ENCODE measurements around the gene UNC5CL.

UNC5CL gene

GRCh38 chr6:41062056-41062455, 23.0 kb upstream of the UNC5CL start:
- no peak for DNase-seq

- DNase-seq: no peak
These were observed 22.2 kb upstream of the UNC5CL start for GRCh38 chr6:41061196-41061726.

- no peak for DNase-seq
These were observed 20.5 kb upstream of the UNC5CL start for GRCh38 chr6:41059556-41059955.

GRCh38 chr6:41058783-41059181, 19.8 kb upstream of the UNC5CL start:
- no peak for DNase-seq

GRCh38 chr6:41056768-41057490, 17.9 kb upstream of the UNC5CL start:
- DNase-seq: no peak

- DNase-seq: no peak
These were observed 16.1 kb upstream of the UNC5CL start for GRCh38 chr6:41055149-41055548.

- no peak for DNase-seq
These were observed 15.5 kb upstream of the UNC5CL start for GRCh38 chr6:41054511-41054910.

GRCh38 chr6:41053041-41053440, 14.0 kb upstream of the UNC5CL start, which contains the start of gene APOBEC2:
Gene APOBEC2, plus strand, starts transcription at chr6:41053202. Its CDS starts 146 bp downstream, at chr6:41053348.
- no peak for DNase-seq

GRCh38 chr6:41051873-41052272, 12.9 kb upstream of the UNC5CL start:
- no peak for DNase-seq

GRCh38 chr6:41050536-41050935, 11.5 kb upstream of the UNC5CL start:
- no peak for DNase-seq

GRCh38 chr6:41049955-41050354, 10.9 kb upstream of the UNC5CL start:
- no peak for DNase-seq

GRCh38 chr6:41049521-41049920, 10.5 kb upstream of the UNC5CL start:
- DNase-seq: no peak

GRCh38 chr6:41047745-41048732, 9.0 kb upstream of the UNC5CL start:
- no peak for DNase-seq

- no peak for DNase-seq
These were observed 8.3 kb upstream of the UNC5CL start for GRCh38 chr6:41047306-41047705.

- DNase-seq: no peak
These were observed 7.1 kb upstream of the UNC5CL start for GRCh38 chr6:41046084-41046483.

- no peak for DNase-seq
These were observed 6.6 kb upstream of the UNC5CL start for GRCh38 chr6:41045664-41046063.

- no peak for DNase-seq
These were observed 4.1 kb upstream of the UNC5CL start for GRCh38 chr6:41043151-41043550.

- no peak for DNase-seq
These were observed 3.4 kb upstream of the UNC5CL start, which contains the start of gene TSPO2 for GRCh38 chr6:41042226-41043055. Gene TSPO2, plus strand, starts transcription at chr6:41042467. Its CDS starts 519 bp downstream, at chr6:41042986.

- DNase-seq: no peak
These were observed 2.0 kb upstream of the UNC5CL start for GRCh38 chr6:41040940-41041536.

GRCh38 chr6:41040101-41040939, 1.3 kb upstream of the UNC5CL start:
- DNase-seq: no peak

GRCh38 chr6:41038205-41038604, 816 bp downstream of the UNC5CL start:
- DNase-seq: no peak

All from activated CD4-positive, alpha-beta T cell treated with anti-CD3 and anti-CD28 coated beads, Interleukin-2, amount 50 U/mL, for 4 hours (primary cell).